ENCODE measurements around the gene CYP11A1. TPM values are rescaled to one million over a fixed set of nuclear protein-coding genes. Genes with fewer than 3 reads are reported as not detected.

The CYP11A1 gene
- polyA plus RNA-seq, 2 of the 4 experiments (the other 2 are of a cell fraction), result 0.06 TPM; not detected in 1

- FAIRE-seq (no peak), DNase-seq (ENCODE audit: low read depth in 1 of 2, low spot score in 1 of 2) (no peak), ATAC-seq (no peak)
- Histone ChIP-seq H3K27ac (no peak overlapping the region), H3K4me2 (no peak overlapping the region), H3K4me1 (no peaks in the 10 kb centered on the region), H3K9me3 (no peaks in the 10 kb centered on the region), H3K4me3 (no peak overlapping the region)
- TF ChIP-seq HDAC2 (IDR thresholded peaks at IDR 0.05), result no peak
- TF ChIP-seq, protein P1, sequence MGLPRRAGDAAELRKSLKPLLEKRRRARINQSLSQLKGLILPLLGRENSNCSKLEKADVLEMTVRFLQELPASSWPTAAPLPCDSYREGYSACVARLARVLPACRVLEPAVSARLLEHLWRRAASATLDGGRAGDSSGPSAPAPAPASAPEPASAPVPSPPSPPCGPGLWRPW (IDR thresholded peaks at IDR 0.05), result no peak
- TF ChIP-seq RARB (CRISPR knock-in tag; IDR thresholded peaks at IDR 0.05), result no peak
- TF ChIP-seq BHLHE40 (IDR thresholded peaks at IDR 0.05; ENCODE audit: low read depth, low read length), result no peak
- TF ChIP-seq, protein P2, sequence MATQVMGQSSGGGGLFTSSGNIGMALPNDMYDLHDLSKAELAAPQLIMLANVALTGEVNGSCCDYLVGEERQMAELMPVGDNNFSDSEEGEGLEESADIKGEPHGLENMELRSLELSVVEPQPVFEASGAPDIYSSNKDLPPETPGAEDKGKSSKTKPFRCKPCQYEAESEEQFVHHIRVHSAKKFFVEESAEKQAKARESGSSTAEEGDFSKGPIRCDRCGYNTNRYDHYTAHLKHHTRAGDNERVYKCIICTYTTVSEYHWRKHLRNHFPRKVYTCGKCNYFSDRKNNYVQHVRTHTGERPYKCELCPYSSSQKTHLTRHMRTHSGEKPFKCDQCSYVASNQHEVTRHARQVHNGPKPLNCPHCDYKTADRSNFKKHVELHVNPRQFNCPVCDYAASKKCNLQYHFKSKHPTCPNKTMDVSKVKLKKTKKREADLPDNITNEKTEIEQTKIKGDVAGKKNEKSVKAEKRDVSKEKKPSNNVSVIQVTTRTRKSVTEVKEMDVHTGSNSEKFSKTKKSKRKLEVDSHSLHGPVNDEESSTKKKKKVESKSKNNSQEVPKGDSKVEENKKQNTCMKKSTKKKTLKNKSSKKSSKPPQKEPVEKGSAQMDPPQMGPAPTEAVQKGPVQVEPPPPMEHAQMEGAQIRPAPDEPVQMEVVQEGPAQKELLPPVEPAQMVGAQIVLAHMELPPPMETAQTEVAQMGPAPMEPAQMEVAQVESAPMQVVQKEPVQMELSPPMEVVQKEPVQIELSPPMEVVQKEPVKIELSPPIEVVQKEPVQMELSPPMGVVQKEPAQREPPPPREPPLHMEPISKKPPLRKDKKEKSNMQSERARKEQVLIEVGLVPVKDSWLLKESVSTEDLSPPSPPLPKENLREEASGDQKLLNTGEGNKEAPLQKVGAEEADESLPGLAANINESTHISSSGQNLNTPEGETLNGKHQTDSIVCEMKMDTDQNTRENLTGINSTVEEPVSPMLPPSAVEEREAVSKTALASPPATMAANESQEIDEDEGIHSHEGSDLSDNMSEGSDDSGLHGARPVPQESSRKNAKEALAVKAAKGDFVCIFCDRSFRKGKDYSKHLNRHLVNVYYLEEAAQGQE (IDR thresholded peaks at IDR 0.05), result no peak
- no peak for TF ChIP-seq PHF8 (IDR thresholded peaks at IDR 0.05; ENCODE audit: borderline replicate concordance, low read depth)
- TF ChIP-seq MAFK (IDR thresholded peaks at IDR 0.05; ENCODE audit: partially characterized antibody), result no peak
- POLR2A ChIA-PET, result no interaction called here
- 62% methylated on average over 14 of the region's 14 CpGs for WGBS (ENCODE audit: missing lambda C conversion rate)
- CTCF ChIA-PET, result interaction anchor here (0.6 to 1.0 kb wide), 2 partner anchors 90 to 281 kb away, joined by 4 read pairs; no protein-coding TSS in a partner anchor
These were observed 16.9 kb downstream of the CYP11A1 start for GRCh38 chr15:74350295-74351275.

- H3K9me3 ChIP-seq, result no peaks in the 10 kb centered on the region
- H3K27ac ChIP-seq, result no peak overlapping the region
- ATAC-seq (no peak), FAIRE-seq (no peak), DNase-seq (ENCODE audit: low read depth in 1 of 2, low spot score in 1 of 2) (no peak)
- no peak for TF ChIP-seq MYC (IDR thresholded peaks at IDR 0.05; ENCODE audit: borderline replicate concordance, low read length)
- no peak for TF ChIP-seq EHMT2 (IDR thresholded peaks at IDR 0.05; ENCODE audit: low read depth)
- TF ChIP-seq ZC3H11A (IDR thresholded peaks at IDR 0.05), result no peak
- TF ChIP-seq MAFK (IDR thresholded peaks at IDR 0.05; ENCODE audit: partially characterized antibody), result no peak
- TF ChIP-seq PHF8 (IDR thresholded peaks at IDR 0.05; ENCODE audit: borderline replicate concordance, low read depth), result no peak
- no peak for TF ChIP-seq EP300 (IDR thresholded peaks at IDR 0.05)
- TF ChIP-seq NFE2L2 (conservative IDR thresholded peaks at IDR 0.05; ENCODE audit: low read length), result no peak
- no peak for TF ChIP-seq RCOR1 (IDR thresholded peaks at IDR 0.05; ENCODE audit: low read depth, low read length)
- TF ChIP-seq JUNB (IDR thresholded peaks at IDR 0.05), result no peak
- TF ChIP-seq POLR2A (IDR thresholded peaks at IDR 0.05; ENCODE audit: low read length), result no peak
- no peak for TF ChIP-seq HOXA7 (CRISPR knock-in tag; IDR thresholded peaks at IDR 0.05)
- TF ChIP-seq ELK1 (IDR thresholded peaks at IDR 0.05; ENCODE audit: low read depth, low read length), result no peak
- TF ChIP-seq RFX5 (IDR thresholded peaks at IDR 0.05), result no peak
- TF ChIP-seq, protein P3, sequence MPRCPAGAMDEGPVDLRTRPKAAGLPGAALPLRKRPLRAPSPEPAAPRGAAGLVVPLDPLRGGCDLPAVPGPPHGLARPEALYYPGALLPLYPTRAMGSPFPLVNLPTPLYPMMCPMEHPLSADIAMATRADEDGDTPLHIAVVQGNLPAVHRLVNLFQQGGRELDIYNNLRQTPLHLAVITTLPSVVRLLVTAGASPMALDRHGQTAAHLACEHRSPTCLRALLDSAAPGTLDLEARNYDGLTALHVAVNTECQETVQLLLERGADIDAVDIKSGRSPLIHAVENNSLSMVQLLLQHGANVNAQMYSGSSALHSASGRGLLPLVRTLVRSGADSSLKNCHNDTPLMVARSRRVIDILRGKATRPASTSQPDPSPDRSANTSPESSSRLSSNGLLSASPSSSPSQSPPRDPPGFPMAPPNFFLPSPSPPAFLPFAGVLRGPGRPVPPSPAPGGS (IDR thresholded peaks at IDR 0.05), result no peak
- no peak for TF ChIP-seq CBX8 (IDR thresholded peaks at IDR 0.05)
- TF ChIP-seq CHD4 (IDR thresholded peaks at IDR 0.05; ENCODE audit: borderline replicate concordance), result no peak
- TF ChIP-seq ATOH8 (CRISPR knock-in tag; IDR thresholded peaks at IDR 0.05; ENCODE audit: low read depth), result no peak
- ChIA-PET CTCF (no interaction called here), POLR2A (no interaction called here)
- WGBS (ENCODE audit: missing lambda C conversion rate), result 97% methylated on average over 3 of the region's 3 CpGs
- H3K4me2 ChIP-seq, result no peak overlapping the region
- H3K4me1 ChIP-seq, result no peaks in the 10 kb centered on the region
- no peak overlapping the region for H3K4me3 ChIP-seq
These were observed 18.1 kb downstream of the CYP11A1 start for GRCh38 chr15:74349241-74349778.
